Stomach (tissue), 4 donors: ENCODE results near the gene PPP1R9B.

Experiments
- CTCF ChIP-seq, 7 experiments: fragments of 450-650 bp in 4 of 7; fragments of 200-600 bp in 3 of 7; sonication (generic) in 3 of 7; IDR thresholded peaks; one replicate each; pipeline ENCODE4 v1.5.1; 2016 to 2019; ENCODE audit warnings: antibody characterized with exemption in 7 of 7, control low read depth in 2 of 7, mild to moderate bottlenecking in 1 of 7
- EP300 ChIP-seq: sonication (generic); formaldehyde crosslinking; IDR thresholded peaks from one replicate; pipeline ENCODE4 v1.6.1; 2017; ENCODE audit warnings: antibody characterized with exemption
- POLR2A ChIP-seq, 4 donors: fragments of 450-650 bp; IDR thresholded peaks; one replicate each; pipeline ENCODE4 v1.6.1; 2016; ENCODE audit warnings: antibody characterized with exemption in 4 of 4, control low read depth in 2 of 4, mild to moderate bottlenecking in 1 of 4, moderate library complexity in 1 of 4
- POLR2AphosphoS5 ChIP-seq, 3 donors: sonication (generic); formaldehyde crosslinking; IDR thresholded peaks; one replicate each; pipeline ENCODE4 v1.6.1; 2016; ENCODE audit warnings: antibody characterized with exemption in 3 of 3

- TF ChIP-seq EP300 (no peak), CTCF (IDR thresholded peaks at IDR 0.05) (no peak), POLR2A (IDR thresholded peaks at IDR 0.05) (no peak), POLR2AphosphoS5 (IDR thresholded peaks at IDR 0.05) (no peak)
Observed at GRCh38 chr17:50105811-50106210, 44.7 kb downstream of the PPP1R9B start.
